Activated CD4-positive, alpha-beta T cell treated with anti-CD3 and anti-CD28 coated beads for 1 hour (primary cell): Measurements from ENCODE around the gene MDGA2.

ENCODE experiments used
- DNase-seq: peaks from one replicate; pipeline ENCODE4 v3.0.0-alpha.2; 2020

Gene MDGA2

GRCh38 chr14:46840944-46841720, 834.3 kb downstream of the MDGA2 start:
- no peak for DNase-seq

- no peak for DNase-seq
These were observed 855.1 kb downstream of the MDGA2 start for GRCh38 chr14:46820291-46820690.

GRCh38 chr14:46819117-46819516, 856.3 kb downstream of the MDGA2 start:
- DNase-seq: no peak

- no peak for DNase-seq
These were observed 857.3 kb downstream of the MDGA2 start for GRCh38 chr14:46818147-46818546.

GRCh38 chr14:46793144-46793543, 882.3 kb downstream of the MDGA2 start:
- DNase-seq: no peak
